ENCODE results near the gene RNF207.

DNA sequence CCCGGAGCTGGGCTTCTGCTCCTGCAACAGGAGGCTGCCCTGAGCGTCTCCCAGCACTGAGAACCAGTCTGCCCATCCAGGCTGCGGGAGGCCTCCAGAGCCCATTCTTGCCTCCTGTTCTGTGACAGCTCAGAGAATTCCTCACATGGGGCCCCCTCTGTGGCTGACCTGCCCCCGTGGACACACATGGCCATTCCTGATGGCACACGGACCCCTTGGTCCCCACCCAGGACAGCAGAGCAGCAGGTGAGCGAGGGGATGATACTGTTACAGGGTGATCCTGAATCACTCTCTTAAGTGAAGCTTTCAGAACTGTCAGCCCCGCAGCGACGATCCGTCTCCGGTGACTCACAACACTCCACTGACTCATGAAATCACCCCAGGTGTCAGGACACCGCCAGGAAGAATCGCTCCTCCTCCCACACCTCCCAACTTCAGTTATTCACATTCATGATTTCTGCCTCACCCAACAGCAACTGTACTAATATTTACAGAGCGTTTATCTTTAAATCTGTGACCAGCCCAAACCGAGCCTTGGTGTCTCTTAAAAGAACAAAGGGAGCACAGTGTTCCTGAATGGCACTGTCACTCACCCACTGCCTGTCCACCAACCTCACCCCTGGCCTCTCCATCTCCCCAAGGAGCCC, 48.3 kb upstream of the RNF207 start:
- TF ChIP-seq, protein P1, sequence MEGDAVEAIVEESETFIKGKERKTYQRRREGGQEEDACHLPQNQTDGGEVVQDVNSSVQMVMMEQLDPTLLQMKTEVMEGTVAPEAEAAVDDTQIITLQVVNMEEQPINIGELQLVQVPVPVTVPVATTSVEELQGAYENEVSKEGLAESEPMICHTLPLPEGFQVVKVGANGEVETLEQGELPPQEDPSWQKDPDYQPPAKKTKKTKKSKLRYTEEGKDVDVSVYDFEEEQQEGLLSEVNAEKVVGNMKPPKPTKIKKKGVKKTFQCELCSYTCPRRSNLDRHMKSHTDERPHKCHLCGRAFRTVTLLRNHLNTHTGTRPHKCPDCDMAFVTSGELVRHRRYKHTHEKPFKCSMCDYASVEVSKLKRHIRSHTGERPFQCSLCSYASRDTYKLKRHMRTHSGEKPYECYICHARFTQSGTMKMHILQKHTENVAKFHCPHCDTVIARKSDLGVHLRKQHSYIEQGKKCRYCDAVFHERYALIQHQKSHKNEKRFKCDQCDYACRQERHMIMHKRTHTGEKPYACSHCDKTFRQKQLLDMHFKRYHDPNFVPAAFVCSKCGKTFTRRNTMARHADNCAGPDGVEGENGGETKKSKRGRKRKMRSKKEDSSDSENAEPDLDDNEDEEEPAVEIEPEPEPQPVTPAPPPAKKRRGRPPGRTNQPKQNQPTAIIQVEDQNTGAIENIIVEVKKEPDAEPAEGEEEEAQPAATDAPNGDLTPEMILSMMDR (conservative IDR thresholded peaks at IDR 0.05 in 1 of 2, IDR thresholded peaks at IDR 0.05 in 1 of 2; ENCODE audit: low read depth in 1 of 2, low read length in 2 of 2): no peak
- TF ChIP-seq EZH2 (IDR thresholded peaks at IDR 0.05; ENCODE audit: low read length, missing control alignments): no peak
